OCI-LY1 (cell line): Measurements from ENCODE around the gene SLC37A1.

ENCODE experiments used
- H2AFZ ChIP-seq: fragments of 200-600 bp; sonication (generic), shearing (Covaris generic); 2 replicates; pipeline ENCODE4 v1.6.0; 2014; ENCODE audit warnings: antibody characterized with exemption, mild to moderate bottlenecking, low read length
- H3F3A ChIP-seq: fragments of 200-600 bp; sonication (generic), shearing (Covaris generic); 2 replicates; pipeline ENCODE4 v1.6.0; 2014; ENCODE audit warnings: mild to moderate bottlenecking, antibody characterized with exemption, low read length, moderate library complexity; ENCODE audit not compliant: insufficient read depth
- H3K27ac ChIP-seq: fragments of 200-600 bp; sonication (generic); 2 replicates; pipeline ENCODE4 v1.5.1; 2014; ENCODE audit warnings: low read length, mixed run types, mild to moderate bottlenecking, low read depth; ENCODE audit not compliant: poor library complexity, severe bottlenecking
- H3K27me3 ChIP-seq: fragments of 200-600 bp; sonication (generic); 2 replicates; pipeline ENCODE4 v1.6.0; 2014; ENCODE audit warnings: antibody characterized with exemption, mild to moderate bottlenecking, low read length, moderate library complexity; ENCODE audit not compliant: insufficient read depth
- H3K36me3 ChIP-seq: fragments of 200-600 bp; sonication (generic); 2 replicates; pipeline ENCODE4 v1.6.1; 2014; ENCODE audit warnings: mild to moderate bottlenecking, antibody characterized with exemption, low read length, moderate library complexity, mixed read lengths; ENCODE audit not compliant: insufficient read depth
- H3K4me1 ChIP-seq: fragments of 200-600 bp; sonication (generic); 2 replicates; pipeline ENCODE4 v1.5.1; 2014; ENCODE audit warnings: mild to moderate bottlenecking, low read length, moderate library complexity; ENCODE audit not compliant: insufficient read depth, severe bottlenecking
- H3K4me2 ChIP-seq: fragments of 200-600 bp; sonication (generic), shearing (Covaris generic); 2 replicates; pipeline ENCODE4 v1.6.1; 2014; ENCODE audit warnings: low read length
- H3K4me3 ChIP-seq: fragments of 200-600 bp; sonication (generic); 2 replicates; pipeline ENCODE4 v1.5.1; 2014; ENCODE audit warnings: low read length, low read depth, mild to moderate bottlenecking, mixed read lengths; ENCODE audit not compliant: poor library complexity, severe bottlenecking
- H3K79me2 ChIP-seq: fragments of 200-600 bp; shearing (Covaris generic); 2 replicates; pipeline ENCODE4 v1.6.1; 2016; ENCODE audit warnings: mixed run types, low read length, mixed read lengths; ENCODE audit not compliant: insufficient read depth
- H3K9ac ChIP-seq: fragments of 200-600 bp; sonication (generic), shearing (Covaris generic); 2 replicates; pipeline ENCODE4 v1.6.1; 2014; ENCODE audit warnings: mild to moderate bottlenecking, low read length, mixed read lengths
- H3K9me2 ChIP-seq: fragments of 200-600 bp; sonication (generic), shearing (Covaris generic); 2 replicates; pipeline ENCODE4 v1.6.1; 2014; ENCODE audit warnings: low read depth, mild to moderate bottlenecking, low read length, mixed read lengths
- H3K9me3 ChIP-seq: fragments of 200-600 bp; shearing (Covaris generic); 2 replicates; pipeline ENCODE4 v1.6.1; 2014; ENCODE audit warnings: low read length, mixed read lengths
- H4K20me1 ChIP-seq: fragments of 200-600 bp; sonication (generic), shearing (Covaris generic); 2 replicates; pipeline ENCODE4 v1.6.0; 2016; ENCODE audit warnings: mild to moderate bottlenecking, low read length; ENCODE audit not compliant: insufficient read depth
- EZH2 ChIP-seq: fragments of 200-600 bp; sonication (generic), shearing (Covaris generic); IDR thresholded peaks from 2 replicates; pipeline ENCODE4 v1.8.0; 2017; ENCODE audit warnings: borderline replicate concordance, mixed run types, mild to moderate bottlenecking, antibody characterized with exemption, low read length, moderate library complexity, mixed read lengths
- TF ChIP-seq, protein P1 (sequence below): fragments of 200-600 bp; sonication (generic), shearing (Covaris generic); IDR thresholded peaks from 2 replicates; pipeline ENCODE4 v1.5.1; 2017; ENCODE audit warnings: mild to moderate bottlenecking, antibody characterized with exemption, low read length, moderate library complexity, mixed read lengths

SLC37A1 gene

DNA sequence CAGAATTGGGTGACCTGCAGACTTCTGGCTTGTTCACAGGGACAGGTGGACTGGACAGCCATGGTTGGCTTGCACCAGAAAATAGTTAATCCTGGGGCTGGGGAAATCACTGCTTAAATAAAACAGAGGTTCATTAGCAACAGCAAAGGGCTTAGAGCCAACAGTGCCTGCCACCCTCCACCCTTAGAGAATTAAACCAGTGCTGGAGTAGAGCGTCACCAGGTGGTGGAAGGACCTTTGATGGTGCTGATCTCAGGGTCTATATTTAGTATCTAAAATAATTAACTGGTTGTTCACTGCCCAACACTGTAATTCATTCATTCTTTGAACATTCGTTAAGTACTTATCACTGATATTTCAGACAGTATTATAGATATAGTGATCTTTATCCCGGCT, 105.1 kb downstream of the SLC37A1 start:
- H3K4me3 ChIP-seq = no peak overlapping the region
- no peaks in the 10 kb centered on the region for H3K9me3 ChIP-seq
- H4K20me1 ChIP-seq = no peaks in the 10 kb centered on the region
- no peaks in the 10 kb centered on the region for H3F3A ChIP-seq
- H2AFZ ChIP-seq = no peak overlapping the region
- no peaks in the 10 kb centered on the region; the same call in none of the 2 replicates for H3K27me3 ChIP-seq
- TF ChIP-seq, protein P1, sequence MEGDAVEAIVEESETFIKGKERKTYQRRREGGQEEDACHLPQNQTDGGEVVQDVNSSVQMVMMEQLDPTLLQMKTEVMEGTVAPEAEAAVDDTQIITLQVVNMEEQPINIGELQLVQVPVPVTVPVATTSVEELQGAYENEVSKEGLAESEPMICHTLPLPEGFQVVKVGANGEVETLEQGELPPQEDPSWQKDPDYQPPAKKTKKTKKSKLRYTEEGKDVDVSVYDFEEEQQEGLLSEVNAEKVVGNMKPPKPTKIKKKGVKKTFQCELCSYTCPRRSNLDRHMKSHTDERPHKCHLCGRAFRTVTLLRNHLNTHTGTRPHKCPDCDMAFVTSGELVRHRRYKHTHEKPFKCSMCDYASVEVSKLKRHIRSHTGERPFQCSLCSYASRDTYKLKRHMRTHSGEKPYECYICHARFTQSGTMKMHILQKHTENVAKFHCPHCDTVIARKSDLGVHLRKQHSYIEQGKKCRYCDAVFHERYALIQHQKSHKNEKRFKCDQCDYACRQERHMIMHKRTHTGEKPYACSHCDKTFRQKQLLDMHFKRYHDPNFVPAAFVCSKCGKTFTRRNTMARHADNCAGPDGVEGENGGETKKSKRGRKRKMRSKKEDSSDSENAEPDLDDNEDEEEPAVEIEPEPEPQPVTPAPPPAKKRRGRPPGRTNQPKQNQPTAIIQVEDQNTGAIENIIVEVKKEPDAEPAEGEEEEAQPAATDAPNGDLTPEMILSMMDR = no peak; the same call in 1 of the 2 replicates
- TF ChIP-seq EZH2 = no peak
- no peak overlapping the region for H3K27ac ChIP-seq
- H3K79me2 ChIP-seq = no peaks in the 10 kb centered on the region
- H3K4me1 ChIP-seq = no peaks in the 10 kb centered on the region
- H3K36me3 ChIP-seq = no peaks in the 10 kb centered on the region
- no peak overlapping the region for H3K9ac ChIP-seq
- no peak overlapping the region for H3K4me2 ChIP-seq
- H3K9me2 ChIP-seq = no peaks in the 10 kb centered on the region

DNA sequence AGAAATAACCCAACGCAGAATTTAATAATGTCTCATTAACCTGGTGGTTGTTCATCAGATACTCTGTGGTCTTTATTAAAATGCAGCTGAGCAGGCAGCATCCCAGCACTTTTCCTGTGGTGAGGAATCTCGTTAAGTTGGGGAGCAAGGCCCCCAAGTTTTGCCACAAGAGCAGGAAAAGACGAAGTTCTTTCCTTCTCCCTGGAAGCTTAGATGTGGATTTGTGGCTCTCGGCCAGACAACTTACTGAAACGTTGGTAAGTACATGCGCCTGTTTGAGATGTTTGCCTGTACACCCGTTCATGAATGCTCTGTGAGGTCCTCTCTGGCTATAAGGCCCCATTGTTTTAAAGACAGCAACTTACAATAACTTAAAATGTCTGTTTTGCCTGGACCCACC, 105.5 kb downstream of the SLC37A1 start:
- Histone ChIP-seq H3K4me1 (no peaks in the 10 kb centered on the region), H2AFZ (no peak overlapping the region), H3K9ac (no peak overlapping the region), H3K27me3 (no peaks in the 10 kb centered on the region; the same call in none of the 2 replicates), H3K4me2 (no peak overlapping the region), H4K20me1 (no peaks in the 10 kb centered on the region), H3K36me3 (no peaks in the 10 kb centered on the region), H3K27ac (no peak overlapping the region), H3K9me2 (no peaks in the 10 kb centered on the region), H3K4me3 (no peak overlapping the region), H3K9me3 (no peaks in the 10 kb centered on the region), H3K79me2 (no peaks in the 10 kb centered on the region), H3F3A (no peaks in the 10 kb centered on the region)
- no peak for TF ChIP-seq EZH2

DNA sequence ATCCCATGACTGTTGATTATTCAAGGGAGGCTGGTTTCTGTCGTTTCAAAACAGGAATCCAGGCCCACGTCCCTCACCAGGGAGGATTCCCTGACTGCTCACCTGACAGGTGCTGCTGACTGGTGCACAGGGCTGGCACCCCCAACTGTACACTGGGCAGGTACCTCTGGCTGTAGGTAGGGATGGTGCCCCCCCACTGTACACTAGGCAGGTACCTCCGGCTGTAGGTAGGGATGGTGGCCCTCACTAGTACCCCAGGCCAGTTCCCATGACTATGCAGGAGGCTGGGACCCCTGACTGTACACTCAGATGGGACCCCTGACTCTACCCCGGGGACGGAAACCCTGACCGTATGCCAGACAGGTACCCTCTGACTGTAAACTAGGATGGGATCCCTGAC, 106.2 kb downstream of the SLC37A1 start:
- H3K4me2 ChIP-seq = no peak overlapping the region
- TF ChIP-seq EZH2 = no peak
- TF ChIP-seq, protein P1 = no peak
- H2AFZ ChIP-seq = no peak overlapping the region
- H3K27me3 ChIP-seq = no peaks in the 10 kb centered on the region; the same call in none of the 2 replicates
- no peak overlapping the region for H3K4me3 ChIP-seq
- no peaks in the 10 kb centered on the region for H4K20me1 ChIP-seq
- no peak overlapping the region for H3K27ac ChIP-seq
- H3K4me1 ChIP-seq = no peaks in the 10 kb centered on the region
- no peak overlapping the region for H3K9ac ChIP-seq
- no peaks in the 10 kb centered on the region for H3K9me2 ChIP-seq
- no peaks in the 10 kb centered on the region for H3K9me3 ChIP-seq
- no peaks in the 10 kb centered on the region for H3K36me3 ChIP-seq
- no peaks in the 10 kb centered on the region for H3F3A ChIP-seq
- H3K79me2 ChIP-seq = no peaks in the 10 kb centered on the region

DNA sequence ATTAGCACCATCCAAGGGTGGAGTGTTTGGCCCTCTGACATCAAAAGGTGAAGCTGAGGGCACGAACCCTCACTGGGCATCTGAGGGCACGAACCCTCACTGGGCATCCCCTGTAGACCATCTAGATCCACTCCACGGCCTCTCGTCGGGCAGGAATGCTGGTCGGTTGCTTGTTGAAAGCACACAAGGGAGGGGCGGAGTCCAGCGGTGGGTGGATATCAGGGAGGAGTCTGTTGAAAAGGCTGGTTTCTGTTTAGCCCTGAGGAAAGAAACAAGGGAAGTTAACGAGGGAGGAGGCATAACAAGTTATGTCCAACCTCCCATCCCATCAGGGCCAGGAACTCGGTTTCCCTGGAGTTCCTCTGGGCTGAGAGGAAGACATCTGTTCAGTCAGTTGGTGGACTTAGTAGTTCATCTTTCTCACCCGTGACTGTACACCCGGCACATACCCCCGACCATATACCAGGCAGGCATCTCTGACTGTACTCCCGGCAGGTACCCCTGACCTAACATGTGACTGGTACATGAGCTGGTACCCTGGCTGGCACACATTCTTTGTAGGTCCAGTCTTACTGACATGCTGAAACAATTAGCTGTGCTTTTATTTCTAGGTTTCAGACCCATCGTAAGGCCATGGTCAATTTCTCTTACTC, 107.6 kb downstream of the SLC37A1 start:
- no peak overlapping the region for H3K4me2 ChIP-seq
- H3K27ac ChIP-seq = no peak overlapping the region
- no peak for TF ChIP-seq EZH2
- TF ChIP-seq, protein P1 = no peak
- H3K36me3 ChIP-seq = no peaks in the 10 kb centered on the region
- no peaks in the 10 kb centered on the region for H3K79me2 ChIP-seq
- H3K27me3 ChIP-seq = no peaks in the 10 kb centered on the region; the same call in none of the 2 replicates
- no peaks in the 10 kb centered on the region for H3K9me3 ChIP-seq
- no peaks in the 10 kb centered on the region for H3K9me2 ChIP-seq
- no peaks in the 10 kb centered on the region for H3F3A ChIP-seq
- no peak overlapping the region for H2AFZ ChIP-seq
- H3K9ac ChIP-seq = no peak overlapping the region
- H3K4me1 ChIP-seq = no peaks in the 10 kb centered on the region
- no peaks in the 10 kb centered on the region for H4K20me1 ChIP-seq
- H3K4me3 ChIP-seq = no peak overlapping the region
